Fibroblast of mammary gland (primary cell): ENCODE data around the gene KBTBD12.

Experiments
- DNase-seq: peaks from one replicate; pipeline ENCODE4 v3.0.0-alpha.2; 2010; ENCODE audit warnings: low read depth
- H3K4me3 ChIP-seq: 2 replicates; pipeline ENCODE4 v1.5.1; 2011; ENCODE audit warnings: low read depth, mild to moderate bottlenecking, low read length, moderate library complexity; ENCODE audit not compliant: control insufficient read depth
- CTCF ChIP-seq: conservative IDR thresholded peaks from 2 replicates; pipeline ENCODE4 v1.5.1; 2011; ENCODE audit warnings: low read depth, low read length, inconsistent platforms; ENCODE audit not compliant: control insufficient read depth, insufficient read depth

The KBTBD12 gene

GRCh38 chr3:127990051-127990450 lies 75.0 kb downstream of the KBTBD12 start:
- H3K4me3 ChIP-seq: no peak overlapping the region
- TF ChIP-seq CTCF: no peak
- no peak for DNase-seq

- no peak overlapping the region for H3K4me3 ChIP-seq
- no peak for TF ChIP-seq CTCF
- DNase-seq: no peak
Observed at GRCh38 chr3:127990461-127990860, 75.4 kb downstream of the KBTBD12 start.

- TF ChIP-seq CTCF: no peak
- no peak overlapping the region for H3K4me3 ChIP-seq
- no peak for DNase-seq
Observed at GRCh38 chr3:127991251-127991650, 76.2 kb downstream of the KBTBD12 start.

- TF ChIP-seq CTCF: no peak
- H3K4me3 ChIP-seq: no peak overlapping the region
- DNase-seq: no peak
Observed at GRCh38 chr3:127991681-127992080, 76.6 kb downstream of the KBTBD12 start.

GRCh38 chr3:127992127-127992526 lies 77.1 kb downstream of the KBTBD12 start:
- no peak for TF ChIP-seq CTCF
- H3K4me3 ChIP-seq: no peak overlapping the region
- DNase-seq: no peak

- TF ChIP-seq CTCF: no peak
- H3K4me3 ChIP-seq: no peak overlapping the region
- no peak for DNase-seq
Observed at GRCh38 chr3:127994011-127994410, 79.0 kb downstream of the KBTBD12 start.

GRCh38 chr3:127997016-127997415 lies 82.0 kb downstream of the KBTBD12 start:
- no peak for DNase-seq
- no peak overlapping the region for H3K4me3 ChIP-seq
- no peak for TF ChIP-seq CTCF
